Skin of body (tissue), 2 donors: Measurements from ENCODE around the gene SPOP. TPM values are rescaled to one million over a fixed set of nuclear protein-coding genes. Genes with fewer than 3 reads are reported as not detected.
A peak's percentile ranks its signal among the peaks of the same experiment; 100 is the strongest.

ENCODE experiments used
- DNase-seq: peaks from one replicate; lab custom pipeline; 2025; lab: John Stamatoyannopoulos, UW
- total RNA-seq: library from RNA; depleted of rRNA; stranded (reverse); fragments of >200 nt; gene quantifications from one replicate; pipeline ENCODE4 v1.2.3, GENCODE V29; 2014

SPOP gene
- total RNA-seq, 1 donor from 2014 or later = 77.3 TPM

DNA sequence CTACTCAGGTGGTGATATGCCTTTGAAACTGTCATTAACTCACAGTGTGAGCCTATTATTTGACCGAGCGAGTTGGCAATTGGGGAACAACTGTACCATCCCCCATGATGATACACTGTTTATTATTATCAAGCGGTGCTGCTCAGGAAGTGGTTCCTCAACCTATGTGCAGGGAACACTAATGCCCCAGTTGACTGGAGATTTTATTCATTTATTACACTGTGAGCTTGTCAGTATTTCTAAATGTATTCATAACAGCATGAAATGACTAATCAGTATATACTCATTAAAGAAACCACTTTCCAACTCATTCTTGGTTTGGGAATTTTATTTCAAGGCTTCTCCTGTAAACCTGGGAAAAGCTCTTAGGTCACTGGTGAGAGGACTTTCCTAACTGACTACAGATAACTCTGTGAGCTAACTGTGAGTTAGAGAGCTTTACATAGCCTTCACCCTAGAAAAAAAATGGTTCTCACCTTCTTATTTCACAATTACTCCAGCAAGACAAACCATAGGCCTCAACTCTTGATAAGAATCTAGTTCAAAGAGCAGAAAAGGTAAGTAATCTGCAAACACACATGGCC is 59.8 kb downstream of the SPOP start:
- DNase-seq = no peak

DNA sequence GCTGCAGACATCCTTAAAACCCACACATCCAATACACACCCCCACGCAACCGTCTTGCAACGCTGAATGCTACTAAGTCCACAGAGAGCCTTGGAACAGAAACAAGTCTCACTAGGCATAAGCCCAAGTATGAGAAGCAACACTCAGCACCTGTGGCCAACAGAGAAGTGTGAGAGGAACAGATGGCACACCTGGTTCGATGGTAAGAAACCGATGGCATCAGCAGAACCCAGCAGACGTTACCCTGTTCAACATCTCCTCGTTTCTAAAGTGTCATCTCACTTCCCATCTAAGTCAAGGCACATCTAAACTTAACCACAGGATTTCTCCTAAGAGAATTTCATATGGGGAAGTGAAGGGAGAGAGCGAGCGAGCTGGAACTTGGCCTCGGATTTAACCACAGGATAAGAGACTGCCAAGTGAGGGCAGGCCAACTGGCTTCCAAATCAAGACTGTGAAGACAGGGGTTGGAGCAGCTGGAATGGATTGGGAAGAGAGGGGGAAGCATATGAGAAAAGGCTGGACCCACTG is 61.2 kb downstream of the SPOP start:
- DNase-seq = peak; percentile 42

DNA sequence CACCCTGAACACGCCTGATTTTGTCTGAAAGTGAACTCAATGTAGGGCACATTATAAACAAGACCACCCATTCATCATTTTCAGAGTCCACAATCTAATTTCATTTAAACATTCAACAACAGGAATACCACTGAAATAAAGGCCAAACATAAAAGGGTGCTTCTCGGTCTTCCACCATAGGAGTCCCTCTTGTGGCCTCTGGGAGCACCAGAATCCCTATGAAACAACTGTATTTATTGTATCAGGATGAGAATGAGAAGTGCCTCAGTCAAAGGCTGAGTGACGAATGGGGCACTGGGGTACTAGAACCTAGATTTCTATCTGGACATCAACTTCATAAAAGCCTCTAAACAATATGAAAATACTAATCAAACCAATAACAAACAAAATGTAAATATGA is 61.8 kb downstream of the SPOP start:
- no peak for DNase-seq

DNA sequence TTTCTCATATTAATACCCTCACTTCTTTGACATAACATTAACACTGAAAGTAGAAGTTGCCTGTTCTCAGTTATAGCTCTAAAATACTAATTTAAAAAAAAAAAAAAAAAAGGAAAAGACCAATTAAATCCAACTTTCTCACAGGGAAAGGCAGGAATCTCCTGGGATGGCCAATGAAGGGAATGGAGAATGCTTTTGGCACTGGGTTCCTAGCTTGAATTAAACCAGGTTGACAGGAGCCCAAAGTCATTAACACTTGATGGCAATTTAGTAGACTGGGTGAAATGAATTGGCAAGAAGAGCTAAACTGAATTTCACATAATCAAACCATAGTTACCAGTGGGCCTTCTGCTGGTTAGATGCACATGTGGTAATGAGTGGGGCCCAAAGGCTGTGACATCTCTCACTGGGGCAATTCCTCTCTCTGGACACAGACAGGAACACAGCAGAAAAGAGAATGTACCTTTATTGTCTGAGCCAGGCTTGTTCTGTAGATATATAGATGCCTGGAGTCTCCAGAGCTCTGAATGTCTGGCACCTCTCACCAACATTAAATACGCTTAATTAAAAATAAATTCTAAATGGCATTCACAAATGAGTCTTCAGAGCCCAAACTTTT is 64.6 kb downstream of the SPOP start:
- DNase-seq = no peak

DNA sequence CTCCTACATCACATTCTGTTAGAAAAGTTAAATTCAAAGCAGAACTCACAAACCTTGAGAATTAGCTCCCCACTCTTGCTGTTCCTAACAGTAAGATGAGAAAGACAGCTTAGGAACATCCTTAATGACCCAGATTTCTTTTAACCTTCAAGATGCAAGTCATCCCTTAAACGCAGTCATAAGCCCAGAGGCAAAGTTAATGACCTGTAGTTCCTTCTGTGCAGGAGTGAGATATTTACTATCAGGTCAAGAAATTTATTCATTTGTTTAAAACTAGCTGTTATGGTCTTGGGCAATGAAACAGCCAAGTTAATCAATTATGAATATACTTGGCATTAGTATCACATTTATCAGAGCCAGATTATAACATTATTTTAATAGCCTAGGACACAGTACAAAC is 65.2 kb downstream of the SPOP start:
- DNase-seq = no peak

DNA sequence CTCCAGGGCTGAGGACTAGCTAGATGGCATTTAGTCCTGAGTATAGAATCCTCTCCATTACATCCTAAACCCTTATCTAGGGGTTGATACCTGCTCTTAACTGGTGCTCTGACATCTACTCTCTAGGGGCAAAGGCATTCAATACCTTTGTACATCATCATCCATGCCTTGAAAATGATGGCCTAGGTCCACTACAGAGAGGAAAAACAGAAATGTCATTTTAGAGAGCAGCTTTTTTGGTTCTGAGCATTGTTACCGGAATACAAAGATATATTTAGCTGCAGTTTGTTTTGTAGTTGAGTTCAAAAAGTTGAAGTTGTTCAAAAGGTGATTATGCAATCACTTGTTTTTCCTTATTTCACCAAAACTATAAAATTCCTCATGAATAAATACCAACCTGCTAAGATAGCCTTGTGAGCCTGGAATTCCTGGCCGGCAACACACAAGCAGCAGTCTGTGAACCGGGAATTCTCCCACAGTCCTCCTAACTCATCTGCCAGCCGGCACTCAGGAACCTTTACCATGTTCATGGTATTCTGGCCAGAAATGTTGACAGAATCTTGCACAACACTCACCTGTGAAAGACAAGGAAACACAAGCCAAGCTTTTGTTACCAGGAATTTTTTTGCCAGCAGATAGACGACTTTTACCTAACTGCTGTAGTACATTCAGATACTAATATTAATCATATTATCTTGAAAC is 66.9 kb downstream of the SPOP start:
- DNase-seq = no peak

DNA sequence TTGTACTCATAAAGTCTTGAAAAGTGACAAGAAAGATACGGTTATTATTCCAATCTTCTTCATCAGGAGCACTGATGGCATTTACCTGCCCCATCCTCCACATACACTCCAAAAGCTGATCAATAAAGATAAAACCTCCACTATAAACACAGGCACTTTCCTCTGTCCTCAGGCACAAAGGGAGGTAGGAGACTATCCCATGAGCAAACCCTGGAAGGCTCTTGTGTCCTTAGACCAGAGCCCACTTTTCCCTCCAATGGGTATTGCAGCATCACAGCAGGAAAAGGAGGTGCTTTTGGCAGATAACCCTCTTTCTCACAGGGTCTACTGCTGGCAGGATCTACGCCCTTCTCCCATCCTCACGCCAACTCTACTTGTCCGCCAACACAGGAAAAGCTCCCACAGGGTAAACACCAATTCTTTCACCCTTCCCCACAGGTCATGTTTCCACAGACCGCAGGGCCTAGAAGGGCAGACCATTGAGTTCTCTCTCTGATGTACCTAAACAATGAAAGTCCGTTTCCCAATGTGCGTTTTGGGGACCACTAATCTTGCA is 73.5 kb downstream of the SPOP start:
- DNase-seq = no peak

DNA sequence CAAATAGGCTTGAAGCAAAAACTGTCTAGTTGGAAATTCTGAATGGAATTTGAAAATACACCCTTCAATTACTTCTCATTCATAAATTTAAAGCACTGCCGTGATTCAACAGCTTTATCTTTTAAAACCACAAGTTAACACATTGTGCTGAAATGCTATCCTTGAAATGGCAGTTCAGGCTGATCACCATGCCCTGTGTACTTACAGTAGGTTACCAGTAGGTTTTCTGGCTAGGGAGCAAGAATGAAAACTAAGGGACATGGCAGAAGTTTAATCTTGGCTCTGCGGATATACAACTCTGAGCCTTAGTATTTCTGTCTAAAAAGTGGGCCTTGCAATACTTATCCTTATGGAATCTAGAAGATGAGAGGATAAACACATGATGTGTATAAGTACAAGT is 74.2 kb downstream of the SPOP start:
- DNase-seq = no peak

DNA sequence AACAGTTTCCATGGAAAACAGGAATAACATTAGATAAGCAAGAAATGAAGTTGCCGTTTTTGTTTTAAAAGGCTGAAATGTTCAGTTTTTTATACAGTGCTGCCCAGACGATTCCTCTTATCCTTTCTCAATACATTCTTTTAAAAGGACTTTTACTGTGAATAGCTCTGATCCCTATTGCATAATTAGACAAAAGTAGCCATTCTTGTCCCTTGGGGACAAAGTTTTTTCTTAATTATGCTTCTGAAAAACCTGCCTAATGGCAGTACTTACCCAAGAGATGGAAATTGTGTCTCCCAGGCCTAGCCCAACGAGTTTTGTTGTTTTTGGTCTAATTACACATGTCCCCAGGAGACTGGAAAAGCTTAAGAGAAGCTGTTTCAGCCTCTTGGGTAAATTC is 74.7 kb downstream of the SPOP start:
- no peak for DNase-seq

DNA sequence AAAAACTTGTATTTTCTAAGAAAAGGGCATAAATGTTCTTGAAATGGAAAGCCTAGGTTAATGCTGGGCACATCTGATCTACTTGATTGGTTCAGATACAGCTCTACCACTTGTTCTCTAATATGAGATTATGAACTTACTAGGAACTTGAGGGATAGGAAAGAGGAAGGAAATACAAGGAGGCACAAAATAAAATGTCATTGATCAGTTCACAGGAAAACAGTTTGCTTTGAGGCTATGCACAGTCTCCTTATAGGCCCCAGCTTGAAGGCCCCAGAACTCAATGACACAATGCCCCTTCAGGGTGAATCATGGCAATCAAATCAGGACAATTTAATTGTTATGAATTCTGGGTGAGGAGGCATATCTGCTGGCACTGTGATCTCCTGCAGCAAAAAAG is 75.1 kb downstream of the SPOP start:
- no peak for DNase-seq

DNA sequence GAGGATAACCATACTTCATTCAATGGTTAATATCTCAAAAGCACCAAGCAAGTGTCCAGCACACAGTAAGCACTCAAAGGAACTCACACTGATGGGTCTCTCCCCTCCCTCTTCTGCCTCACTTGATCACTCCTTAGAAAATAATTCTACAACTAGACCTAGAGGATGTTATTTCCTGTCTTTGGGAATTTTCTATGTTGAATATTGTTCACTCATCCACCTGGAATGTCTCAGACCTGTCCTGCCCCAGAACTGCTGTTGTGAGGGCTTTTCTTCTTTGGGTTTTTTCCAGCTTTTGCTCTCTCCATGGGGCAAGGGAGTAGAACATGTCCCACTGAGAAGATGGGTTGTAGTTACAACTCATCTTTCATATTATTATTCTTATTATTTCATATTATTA is 76.9 kb downstream of the SPOP start:
- DNase-seq = no peak

DNA sequence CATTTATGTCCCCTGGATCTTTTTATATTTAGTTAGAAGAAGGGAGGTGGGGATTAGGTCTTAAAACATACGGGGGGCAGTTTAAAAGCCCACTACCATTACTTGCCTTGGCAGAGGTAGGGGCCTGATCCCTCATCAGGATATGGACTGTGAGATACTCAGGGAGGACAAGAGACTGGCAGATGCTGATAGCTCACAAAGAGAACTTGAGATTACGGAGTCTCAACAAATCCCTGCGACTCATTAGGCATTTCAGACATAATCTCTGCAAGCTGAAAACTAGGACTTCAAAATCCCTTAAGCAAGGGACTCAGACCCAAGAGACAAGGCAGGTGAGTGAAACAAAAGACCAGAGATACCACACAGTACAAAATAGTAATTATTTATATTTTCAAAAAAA is 79.0 kb downstream of the SPOP start:
- no peak for DNase-seq

DNA sequence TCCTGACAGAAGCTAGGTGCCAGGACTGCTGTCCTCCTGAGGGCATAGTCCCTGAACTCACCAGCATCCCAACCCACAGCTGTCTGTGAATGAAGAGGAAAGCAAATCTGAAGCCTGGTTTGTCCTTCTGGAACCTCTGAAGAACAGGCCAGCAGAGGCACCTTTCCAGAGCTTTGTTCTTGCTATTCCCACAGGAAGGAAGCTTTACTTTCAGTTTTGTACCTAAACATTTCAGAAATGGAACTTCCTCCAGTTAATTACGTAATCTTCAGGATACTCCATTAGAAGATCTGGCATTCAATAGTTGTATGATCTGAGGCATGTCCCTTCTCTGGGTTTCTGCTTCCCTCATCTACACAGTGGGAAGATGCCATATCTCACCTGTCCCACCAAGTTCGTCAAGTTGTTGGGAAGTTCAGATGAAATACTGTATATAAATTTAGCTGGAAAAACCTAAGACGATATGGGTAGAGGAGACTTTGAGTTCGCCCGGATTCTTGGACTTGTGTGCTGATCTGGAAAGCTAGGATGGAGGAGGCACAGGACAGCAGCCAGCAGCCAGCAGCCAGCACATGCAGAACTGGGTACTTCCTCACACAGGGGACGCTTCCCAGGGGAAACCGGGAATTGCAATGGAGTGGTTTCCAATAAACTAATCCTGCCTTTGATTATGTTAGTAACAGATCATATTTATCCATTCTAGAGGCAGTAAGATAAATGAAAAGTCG is 79.8 kb downstream of the SPOP start:
- DNase-seq = no peak

DNA sequence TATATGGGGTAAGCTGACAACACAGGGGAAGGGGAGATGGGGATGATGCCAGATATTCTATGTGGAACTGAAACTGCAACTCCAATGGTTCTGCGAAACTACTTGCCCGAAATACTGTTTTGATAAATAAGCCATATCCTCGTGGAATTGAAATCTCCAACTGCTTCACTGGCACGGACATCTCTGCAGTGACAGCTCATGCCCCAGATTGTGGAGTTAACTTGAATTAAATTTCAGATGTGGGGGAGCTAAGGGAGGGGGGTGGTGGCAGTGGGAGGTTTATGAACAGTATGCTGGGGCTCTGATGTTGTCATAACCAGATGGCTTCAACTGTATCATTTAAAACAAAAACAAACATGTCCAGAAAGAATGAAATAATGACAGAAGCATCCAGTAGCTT is 80.5 kb downstream of the SPOP start:
- DNase-seq = no peak

DNA sequence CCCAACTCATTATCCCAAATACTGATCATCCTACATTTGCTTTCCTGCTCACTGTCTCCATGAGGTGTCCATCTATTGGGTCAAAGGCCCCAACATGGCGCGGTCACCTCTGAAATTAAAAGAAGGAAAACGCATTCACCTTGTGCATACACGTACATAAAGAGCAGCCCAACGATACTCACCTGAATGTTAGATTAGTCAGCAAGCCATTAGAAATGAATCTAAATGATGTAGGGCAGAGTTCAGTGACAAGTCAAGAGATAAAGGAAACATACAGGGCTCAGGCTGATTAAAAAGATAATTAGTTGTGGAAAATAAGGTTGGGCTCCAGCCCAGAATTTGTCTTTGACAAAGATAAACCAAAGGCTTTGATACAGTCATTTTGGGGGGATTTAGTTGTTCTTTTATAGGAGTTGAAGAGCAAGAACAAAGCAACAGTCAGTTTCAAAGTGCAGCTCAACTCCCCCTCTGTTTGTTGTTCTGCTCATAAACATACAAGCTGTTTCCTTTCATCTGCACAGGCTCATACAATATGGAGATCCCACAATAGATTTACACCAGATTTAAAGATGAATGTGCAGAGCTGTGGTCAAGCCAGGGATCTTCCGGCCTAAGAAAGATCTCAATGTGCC is 81.2 kb downstream of the SPOP start:
- no peak for DNase-seq

DNA sequence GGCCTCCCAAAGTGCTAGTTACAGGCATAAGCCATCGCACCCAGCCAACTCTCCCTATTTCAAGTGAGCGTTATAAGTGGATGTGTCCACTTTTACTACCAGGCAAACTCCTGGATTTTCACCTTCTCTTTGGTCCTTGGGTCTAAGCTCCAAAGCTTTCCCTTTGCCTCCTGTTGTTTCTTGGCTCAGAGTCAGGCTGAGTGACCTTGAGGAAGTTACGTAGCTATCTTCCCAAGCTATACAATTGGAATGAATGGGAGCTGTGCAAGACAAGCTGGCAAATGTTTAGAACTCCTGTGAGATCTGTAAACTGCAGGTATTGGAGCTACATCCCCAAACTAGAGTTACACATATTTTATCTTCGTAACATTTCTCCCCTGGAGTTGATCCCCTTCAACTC is 81.9 kb downstream of the SPOP start:
- DNase-seq = no peak

DNA sequence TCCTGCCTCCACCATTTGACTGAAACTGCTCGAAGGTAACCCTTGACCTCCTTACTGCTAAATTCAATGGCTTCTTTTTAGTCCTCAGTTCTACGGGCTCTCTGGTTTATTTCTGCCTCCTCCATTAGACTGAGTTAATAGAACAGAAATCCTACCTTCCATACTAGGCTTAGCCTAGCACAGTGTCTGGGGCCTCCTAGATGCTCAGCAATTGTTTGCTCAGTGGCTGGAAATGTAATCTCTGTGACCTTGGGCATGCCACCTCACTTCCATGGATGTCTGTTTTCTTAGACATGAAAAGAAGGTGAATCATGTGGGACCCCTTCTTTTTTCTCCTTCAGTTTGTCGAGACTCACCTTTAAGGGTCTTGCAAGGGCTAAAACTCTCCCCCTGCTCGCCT is 82.6 kb downstream of the SPOP start:
- DNase-seq = no peak

DNA sequence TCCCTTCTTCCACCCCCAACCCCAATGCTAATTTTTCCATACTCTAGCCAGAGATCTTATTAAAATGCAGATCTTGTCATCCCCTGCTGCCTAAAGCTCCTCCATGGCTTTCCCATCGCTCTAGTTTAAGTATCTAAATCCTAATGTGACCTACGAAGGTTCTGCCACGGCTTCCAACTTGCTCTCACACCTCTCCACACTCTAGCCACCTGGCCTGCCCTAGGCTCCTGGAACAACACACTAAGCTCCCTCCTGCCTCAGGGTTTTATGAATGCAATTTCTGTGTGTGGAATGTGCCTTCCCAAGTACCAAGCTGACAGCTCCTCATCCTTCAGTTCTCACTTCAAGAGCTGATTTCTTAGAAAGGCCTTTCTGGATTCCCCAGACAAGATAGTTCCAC is 85.6 kb downstream of the SPOP start:
- no peak for DNase-seq

DNA sequence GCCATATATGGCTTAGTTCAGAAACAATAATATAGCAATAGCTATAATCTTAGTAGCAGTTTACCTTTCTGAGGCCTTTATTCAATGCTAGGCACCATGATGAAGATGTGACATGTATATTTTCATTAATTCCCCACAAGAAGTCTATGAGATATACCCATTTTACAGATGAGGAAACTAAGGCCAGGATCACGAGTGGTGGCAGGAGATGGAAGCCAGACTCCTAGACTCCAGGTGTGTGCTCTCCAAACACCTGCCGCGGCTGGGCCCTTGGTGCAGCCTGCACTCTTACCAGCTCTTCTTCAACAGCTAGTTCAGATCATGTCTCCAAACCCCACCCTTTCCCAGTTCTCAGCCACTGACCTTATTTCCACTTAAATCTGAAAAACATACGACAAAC is 87.0 kb downstream of the SPOP start:
- DNase-seq = no peak

DNA sequence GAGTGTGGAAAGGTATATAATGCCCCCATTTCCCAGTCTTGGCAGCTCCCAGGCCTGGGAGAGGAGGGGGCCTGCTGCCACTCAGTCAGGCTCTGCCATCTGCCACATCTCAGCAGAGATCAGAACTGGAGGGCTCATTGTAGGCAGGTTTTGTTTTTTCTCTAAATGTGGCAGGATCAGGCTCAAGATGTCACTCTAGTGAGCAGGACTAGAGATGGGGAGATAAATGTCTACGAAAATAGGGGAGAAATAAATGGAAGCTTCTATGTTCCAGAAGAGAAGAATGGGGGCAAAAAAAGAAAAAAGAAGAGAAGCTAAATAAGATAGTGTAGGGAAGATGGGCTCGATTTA is 88.3 kb downstream of the SPOP start:
- no peak for DNase-seq

DNA sequence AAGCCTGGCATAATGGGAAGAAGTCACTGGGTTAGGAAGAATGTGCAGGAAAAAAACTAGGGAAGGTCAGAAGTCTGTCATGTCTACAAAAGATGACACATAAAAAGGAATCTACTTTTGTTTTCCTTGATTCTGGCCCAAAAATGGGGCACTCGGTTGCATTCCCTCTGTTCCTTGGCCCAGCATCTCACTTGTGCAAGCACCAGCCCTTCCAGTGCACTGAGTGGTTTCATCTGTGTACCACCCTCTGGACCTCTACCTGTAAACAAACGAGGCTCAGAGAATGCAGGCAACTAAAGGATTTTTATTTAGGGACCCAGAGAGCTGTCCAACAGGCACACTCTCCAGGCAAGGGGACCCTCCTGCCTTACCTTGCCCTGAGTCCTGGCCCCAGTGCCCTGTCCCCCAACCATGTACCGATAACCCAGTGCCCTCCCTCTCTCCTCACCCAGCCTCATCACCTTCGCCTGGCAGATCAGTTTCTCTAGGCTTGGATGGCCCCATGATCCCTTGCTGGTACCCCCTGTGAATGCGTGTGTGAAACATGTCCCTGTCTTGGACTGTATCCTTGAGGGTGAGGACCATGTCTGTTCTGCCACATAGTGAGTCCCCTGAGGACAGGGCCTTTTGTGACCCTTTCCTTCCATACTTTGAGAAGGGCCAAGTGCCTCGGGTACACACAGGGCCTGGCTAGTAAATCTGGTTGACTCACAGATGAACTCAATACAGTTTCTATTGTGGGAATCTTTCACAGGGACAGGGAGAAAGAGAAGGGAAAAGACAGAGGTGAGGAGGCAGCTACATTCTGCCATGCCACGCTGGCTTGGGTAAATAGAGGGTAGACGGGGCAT is 88.9 kb downstream of the SPOP start:
- DNase-seq = no peak
